Kidney epithelial cell (primary cell): ENCODE measurements around the gene GPSM1. TPM values are rescaled to one million over a fixed set of nuclear protein-coding genes. Genes with fewer than 3 reads are reported as not detected.

Source experiments
- DNase-seq: peaks from one replicate; pipeline ENCODE4 v3.0.0-alpha.2; 2010; ENCODE audit warnings: low read depth
- H3K27me3 ChIP-seq: 2 replicates; pipeline ENCODE4 v1.6.0; 2011; ENCODE audit warnings: low read length; ENCODE audit not compliant: control insufficient read depth, insufficient read depth
- H3K36me3 ChIP-seq: 2 replicates; pipeline ENCODE4 v1.5.1; 2011; ENCODE audit warnings: low read length; ENCODE audit not compliant: control insufficient read depth, insufficient read depth
- H3K4me3 ChIP-seq: 2 replicates; pipeline ENCODE4 v1.5.1; 2011; ENCODE audit warnings: low read depth, mild to moderate bottlenecking, control low read depth, low read length
- total RNA-seq: library from RNA; depleted of rRNA; stranded (reverse); fragments of >200 nt; gene quantifications from 2 replicates; pipeline ENCODE4 v1.2.3, GENCODE V29; 2015
- TF ChIP-seq, protein P1 (sequence below): IDR thresholded peaks from 2 replicates; pipeline ENCODE4 v1.5.1; 2011; ENCODE audit warnings: mild to moderate bottlenecking, moderate library complexity, low read length, control low read depth, inconsistent platforms; ENCODE audit not compliant: insufficient read depth, poor library complexity, severe bottlenecking

GPSM1 gene
- total RNA-seq, 1 donor from 2014 or later: 31.8 TPM

DNA sequence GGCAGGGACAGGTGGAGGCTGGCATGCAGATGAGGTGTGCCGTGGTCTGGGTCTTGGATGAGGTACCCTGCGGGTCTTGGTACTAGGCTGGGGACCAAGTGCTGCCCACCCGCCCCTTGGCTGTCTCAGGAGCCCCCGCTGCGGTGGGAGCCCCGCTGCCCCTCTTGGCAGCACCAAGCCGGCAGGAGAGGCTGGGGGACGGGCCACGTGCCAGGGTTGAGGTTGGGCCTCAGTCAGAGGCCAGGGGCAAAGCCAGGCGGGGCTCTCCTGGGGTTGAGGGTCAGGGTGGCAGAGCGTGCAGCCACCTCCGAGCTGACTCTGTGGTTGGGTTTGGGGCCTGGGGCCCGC is 44.2 kb downstream of the GPSM1 start:
- H3K4me3 ChIP-seq: no peak overlapping the region
- TF ChIP-seq, protein P1, sequence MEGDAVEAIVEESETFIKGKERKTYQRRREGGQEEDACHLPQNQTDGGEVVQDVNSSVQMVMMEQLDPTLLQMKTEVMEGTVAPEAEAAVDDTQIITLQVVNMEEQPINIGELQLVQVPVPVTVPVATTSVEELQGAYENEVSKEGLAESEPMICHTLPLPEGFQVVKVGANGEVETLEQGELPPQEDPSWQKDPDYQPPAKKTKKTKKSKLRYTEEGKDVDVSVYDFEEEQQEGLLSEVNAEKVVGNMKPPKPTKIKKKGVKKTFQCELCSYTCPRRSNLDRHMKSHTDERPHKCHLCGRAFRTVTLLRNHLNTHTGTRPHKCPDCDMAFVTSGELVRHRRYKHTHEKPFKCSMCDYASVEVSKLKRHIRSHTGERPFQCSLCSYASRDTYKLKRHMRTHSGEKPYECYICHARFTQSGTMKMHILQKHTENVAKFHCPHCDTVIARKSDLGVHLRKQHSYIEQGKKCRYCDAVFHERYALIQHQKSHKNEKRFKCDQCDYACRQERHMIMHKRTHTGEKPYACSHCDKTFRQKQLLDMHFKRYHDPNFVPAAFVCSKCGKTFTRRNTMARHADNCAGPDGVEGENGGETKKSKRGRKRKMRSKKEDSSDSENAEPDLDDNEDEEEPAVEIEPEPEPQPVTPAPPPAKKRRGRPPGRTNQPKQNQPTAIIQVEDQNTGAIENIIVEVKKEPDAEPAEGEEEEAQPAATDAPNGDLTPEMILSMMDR: no peak
- no peaks in the 10 kb centered on the region for H3K36me3 ChIP-seq
- no peaks in the 10 kb centered on the region for H3K27me3 ChIP-seq
- DNase-seq: no peak

DNA sequence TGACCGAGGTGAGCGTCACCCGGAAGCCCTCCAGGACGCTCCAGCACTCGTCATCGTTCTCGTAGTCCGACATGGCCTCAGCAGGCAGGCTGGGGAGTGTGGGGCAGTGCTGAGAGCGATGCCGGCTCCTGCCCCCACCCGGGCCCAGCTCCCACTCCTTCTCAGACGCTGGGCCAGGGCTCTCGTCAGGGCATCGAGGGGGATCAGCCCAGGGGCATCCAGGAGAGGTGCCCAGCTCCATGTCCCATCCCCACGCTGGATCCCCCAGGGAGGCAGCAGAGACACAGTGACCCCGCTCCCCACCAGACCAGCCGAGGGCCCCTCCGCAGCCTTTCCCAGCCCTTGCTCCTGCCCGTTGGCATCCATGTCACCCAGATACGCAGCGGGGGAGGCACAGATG is 44.7 kb downstream of the GPSM1 start:
- no peak overlapping the region for H3K4me3 ChIP-seq
- TF ChIP-seq, protein P1: no peak
- no peaks in the 10 kb centered on the region for H3K36me3 ChIP-seq
- DNase-seq: no peak
- no peaks in the 10 kb centered on the region for H3K27me3 ChIP-seq

GRCh38 chr9:136372561-136373299 is 45.4 kb downstream of the GPSM1 start:
- DNase-seq: peak; percentile 69
- no peak overlapping the region for H3K4me3 ChIP-seq
- no peaks in the 10 kb centered on the region for H3K36me3 ChIP-seq
- H3K27me3 ChIP-seq: no peaks in the 10 kb centered on the region
- TF ChIP-seq, protein P1: peak; percentile 36

DNA sequence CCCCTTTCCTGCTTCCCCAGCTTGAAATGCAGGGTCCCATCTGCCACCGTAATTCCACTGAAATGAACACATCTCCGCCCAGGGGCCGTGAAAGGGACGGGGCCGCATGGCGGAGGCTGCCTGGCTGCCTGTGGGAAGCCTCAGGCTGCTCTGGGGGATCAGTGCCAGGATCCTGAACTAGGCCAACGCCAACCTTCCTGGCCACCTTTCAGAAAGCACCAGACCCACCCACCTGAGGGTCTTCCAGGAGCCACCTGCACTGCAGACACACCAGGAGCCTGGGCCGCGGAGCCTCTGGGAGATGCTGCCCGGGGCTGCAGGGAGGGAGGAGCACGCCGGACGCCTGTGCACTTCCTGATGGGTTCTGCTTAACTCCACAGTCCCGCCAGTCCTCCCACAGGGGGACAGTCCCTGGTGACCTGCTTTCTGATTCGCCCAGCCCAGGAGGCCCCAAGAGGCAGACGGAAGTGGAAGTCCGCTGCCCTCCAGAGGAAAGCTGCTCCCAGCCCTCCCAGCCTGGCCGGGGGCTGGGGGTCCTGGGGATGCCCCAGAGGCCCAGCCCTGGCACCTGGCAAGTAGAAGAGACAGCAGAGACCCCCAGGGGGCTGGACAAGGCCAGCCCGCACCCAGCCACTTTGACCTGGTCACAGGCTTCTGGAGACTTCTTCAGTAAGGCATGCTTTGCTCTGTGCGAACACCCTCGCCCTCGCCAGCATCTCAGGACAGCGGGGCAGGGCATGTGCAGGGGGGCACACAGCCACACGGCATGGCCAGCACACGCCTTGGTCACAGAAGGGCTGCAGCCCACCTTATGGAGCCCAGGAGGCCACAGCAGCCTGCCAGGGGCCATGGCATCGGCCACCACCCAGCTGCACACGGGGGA is 46.2 kb downstream of the GPSM1 start, which contains the start of gene CARD9:
TSS of gene CARD9 (minus strand) at position 370 of the 883 bp plus-strand sequence. CDS start 1,591 bp downstream, outside the sequence.
- DNase-seq: no peak
- Histone ChIP-seq H3K27me3 (no peaks in the 10 kb centered on the region), H3K4me3 (no peak within 1 kb of the TSS), H3K36me3 (no peaks in the 10 kb centered on the region)
- TF ChIP-seq, protein P1: no peak

- Histone ChIP-seq H3K27me3 (no peaks in the 10 kb centered on the region), H3K4me3 (no peak overlapping the region), H3K36me3 (no peaks in the 10 kb centered on the region)
- no peak for DNase-seq
- TF ChIP-seq, protein P1: no peak
Observed at GRCh38 chr9:136374183-136374575, 46.8 kb downstream of the GPSM1 start.
